Measurements from ENCODE around the gene FLII. TPM values are rescaled to one million over a fixed set of nuclear protein-coding genes. Genes with fewer than 3 reads are reported as not detected.

The FLII gene
- total and polyA plus RNA-seq, 12 donors: 150 to 652 (median 297) TPM

GRCh38 chr17:18280249-18280648 is 21.7 kb upstream of the FLII start:
- no peaks in the 10 kb centered on the region for H3K27me3 ChIP-seq
- peaks cover 0 to 90% of the 10 kb centered on the region in 2 donors for H3K36me3 ChIP-seq (replicated peaks in 1 of 2)
- WGBS, 4 donors: 94 to 100% (median 95%) methylated on average over 4 of the region's 4 CpGs
- no peak for DNase-seq
- H3K9me3 ChIP-seq (replicated peaks in 1 of 3): no peaks in the 10 kb centered on the region
- TF ChIP-seq CTCF (IDR thresholded peaks at IDR 0.05) (no peak), POLR2A (IDR thresholded peaks at IDR 0.05) (no peak)
- H3K4me1 ChIP-seq (replicated peaks in 1 of 2): no peaks in the 10 kb centered on the region
- intact Hi-C loops (cut with DNase I): no loop called here
- no peak overlapping the region for H3K27ac ChIP-seq
- no peak overlapping the region for H3K4me3 ChIP-seq

- no peak for DNase-seq
- intact Hi-C loops (cut with DNase I): no loop called here
- no peaks in the 10 kb centered on the region for H3K4me1 ChIP-seq (replicated peaks in 1 of 2)
Observed at GRCh38 chr17:18278867-18279266, 20.3 kb upstream of the FLII start.

GRCh38 chr17:18277076-18277475 is 18.5 kb upstream of the FLII start:
- H3K27me3 ChIP-seq: no peaks in the 10 kb centered on the region
- H3K36me3 ChIP-seq (replicated peaks in 1 of 2): peaks cover 0 to 67% of the 10 kb centered on the region in 2 donors
- no peak overlapping the region for H3K27ac ChIP-seq
- 75 to 93% (median 76%) methylated on average over 1 of the region's 1 CpG for WGBS, 4 donors
- intact Hi-C loops (cut with DNase I): no loop called here
- H3K4me1 ChIP-seq (replicated peaks in 1 of 2): no peaks in the 10 kb centered on the region
- no peak for DNase-seq
- no peak overlapping the region for H3K4me3 ChIP-seq
- no peaks in the 10 kb centered on the region for H3K9me3 ChIP-seq (replicated peaks in 1 of 3)
- TF ChIP-seq CTCF (IDR thresholded peaks at IDR 0.05) (no peak), POLR2A (IDR thresholded peaks at IDR 0.05) (no peak)

More at GRCh38 chr17:18278867-18279266, 20.3 kb upstream of the FLII start:
- no peak overlapping the region for H3K27ac ChIP-seq
- no peak overlapping the region for H3K4me3 ChIP-seq
- peaks cover 0 to 85% of the 10 kb centered on the region in 2 donors for H3K36me3 ChIP-seq (replicated peaks in 1 of 2)
- H3K9me3 ChIP-seq (replicated peaks in 1 of 3): no peaks in the 10 kb centered on the region
- no peaks in the 10 kb centered on the region for H3K27me3 ChIP-seq
- TF ChIP-seq POLR2A (IDR thresholded peaks at IDR 0.05): no peak
- WGBS, 4 donors: 77 to 87% (median 82%) methylated on average over 3 of the region's 3 CpGs

GRCh38 chr17:18270046-18270931 is 11.8 kb upstream of the FLII start:
- no peak for DNase-seq
- Histone ChIP-seq H3K27me3 (no peaks in the 10 kb centered on the region), H3K4me1 (replicated peaks in 1 of 2) (peaks cover 0 to 3% of the 10 kb centered on the region in 2 donors), H3K36me3 (replicated peaks in 1 of 2) (peaks cover 0 to 15% of the 10 kb centered on the region in 2 donors), H3K27ac (no peak overlapping the region), H3K4me3 (no peak overlapping the region), H3K9me3 (replicated peaks in 1 of 3) (no peaks in the 10 kb centered on the region)
- intact Hi-C loops (cut with DNase I): no loop called here
- 86 to 90% (median 88%) methylated on average over 8 to 14 of the region's 14 CpGs for WGBS, 4 donors
- TF ChIP-seq POLR2A (IDR thresholded peaks at IDR 0.05): no peak
- TF ChIP-seq CTCF (IDR thresholded peaks at IDR 0.05): no peak

Measured in adrenal gland (tissue), 12 donors.